DLD1 (cell line): Measurements from ENCODE around the gene IZUMO4.

Source experiments
- in situ Hi-C: cut with HindIII; loops from 2 replicates; pipeline ENCODE4 v1.10.0; 2017; ENCODE audit warnings: low sequenced_read_pairs

IZUMO4 gene

DNA sequence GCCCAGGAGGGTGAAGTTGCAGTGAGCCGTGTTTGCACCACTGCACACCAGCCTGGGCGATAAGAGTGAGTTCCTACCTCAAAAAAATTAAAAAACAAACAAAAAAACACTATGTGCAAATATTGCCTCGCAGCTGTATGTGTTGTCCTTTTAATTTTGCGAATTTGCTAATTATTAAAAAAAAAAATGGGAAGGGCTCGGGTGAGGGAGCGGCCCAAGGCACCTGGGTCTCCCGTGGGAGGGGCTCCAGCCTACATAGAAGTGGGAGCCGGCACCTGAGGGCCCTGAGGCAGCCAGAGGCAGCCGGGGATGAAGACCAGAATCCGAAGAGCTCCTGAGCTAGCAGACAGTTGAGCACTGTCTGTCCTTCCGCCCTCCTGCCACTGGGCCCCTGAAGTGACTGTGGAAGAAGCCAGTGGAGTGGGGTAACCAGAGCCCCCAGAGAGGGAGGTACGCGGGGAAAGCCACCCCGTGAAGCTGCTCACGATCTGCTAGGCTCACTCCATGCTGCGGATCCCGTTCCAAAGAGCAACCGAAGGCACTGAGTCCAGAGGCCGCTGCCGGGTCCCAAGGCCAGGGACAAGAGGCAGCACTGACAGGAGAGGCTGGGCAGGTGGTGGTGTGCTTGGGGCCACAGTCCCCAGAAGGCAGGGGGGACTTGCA lies 6.5 kb downstream of the IZUMO4 start:
- in situ Hi-C loops: no loop called here

DNA sequence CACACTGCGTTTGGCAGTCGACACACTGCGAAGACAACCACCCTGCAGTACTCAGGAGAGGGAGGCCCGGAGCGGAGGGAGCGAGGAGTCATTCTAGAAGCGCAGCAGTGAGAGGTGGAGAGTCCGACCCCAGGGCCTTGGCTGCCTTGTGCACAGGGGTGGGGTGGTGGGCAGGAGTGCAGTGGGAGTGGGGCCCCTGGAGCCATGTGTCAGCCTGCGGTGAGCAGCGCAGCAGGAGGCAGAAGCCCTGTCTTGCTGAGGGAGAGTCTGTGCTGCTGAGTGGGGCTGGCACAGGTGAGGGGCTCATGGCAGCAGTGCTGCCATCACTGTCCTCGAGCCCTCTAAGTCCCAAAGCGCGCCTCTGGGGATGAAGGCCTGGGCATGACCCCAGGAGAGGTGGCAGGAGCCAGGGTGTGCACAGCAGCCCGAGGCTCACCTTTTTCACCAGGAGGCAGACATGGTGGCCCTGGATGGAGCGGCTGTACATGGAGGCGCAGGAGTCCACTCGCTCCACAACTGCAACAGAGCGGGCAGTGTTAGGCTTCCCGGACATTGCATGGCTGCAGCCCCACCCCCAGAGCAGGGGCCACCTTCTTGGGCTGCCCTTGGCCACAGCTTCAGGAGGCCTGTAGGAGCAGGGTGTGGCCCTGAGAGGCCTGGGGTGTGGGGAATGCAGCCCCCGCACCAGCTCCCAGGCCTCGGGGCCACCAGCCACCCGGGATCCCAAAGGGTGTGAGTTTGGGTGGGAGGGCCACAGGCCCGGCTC lies 11.7 kb downstream of the IZUMO4 start:
- in situ Hi-C loops: no loop called here

DNA sequence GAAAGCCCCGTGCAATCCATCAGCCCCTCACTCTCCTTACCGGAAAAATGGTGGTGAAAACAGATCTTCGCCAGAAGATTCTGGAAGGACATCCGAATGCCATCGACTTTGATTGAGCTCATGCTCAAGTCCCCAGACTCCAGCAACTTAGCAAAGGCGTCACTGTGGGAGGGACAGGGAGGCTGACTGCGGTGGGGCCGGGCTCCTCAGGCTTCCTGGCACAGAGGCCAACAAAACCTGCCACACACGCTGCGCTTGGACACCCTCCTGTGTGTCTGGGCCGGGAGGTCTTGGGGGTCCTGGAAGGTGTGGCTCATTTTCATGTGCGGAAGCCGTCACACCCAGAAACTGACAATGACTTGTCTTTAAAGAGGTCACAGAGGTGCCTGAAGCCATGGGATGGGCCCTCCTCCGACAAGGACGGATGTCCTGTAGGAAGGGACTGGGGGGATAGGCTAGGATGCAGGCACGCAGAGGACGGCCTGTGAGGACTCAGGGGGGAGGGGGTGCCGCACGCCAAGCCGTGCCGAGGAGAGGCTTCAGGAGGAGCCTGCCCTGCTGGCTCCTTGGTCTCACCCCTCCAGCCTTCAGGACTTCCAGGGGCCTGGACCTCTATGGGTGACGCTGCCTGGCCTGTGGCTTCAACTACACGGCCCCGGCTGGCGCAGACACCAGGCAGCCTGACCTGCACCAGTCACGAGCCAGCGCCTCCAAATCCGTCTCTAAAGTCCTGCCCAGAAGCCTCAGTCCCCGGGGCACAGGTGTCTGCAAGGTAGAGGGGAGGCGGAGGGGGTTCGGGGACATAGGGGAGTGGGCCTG lies 12.5 kb downstream of the IZUMO4 start:
- in situ Hi-C loops: no loop called here

DNA sequence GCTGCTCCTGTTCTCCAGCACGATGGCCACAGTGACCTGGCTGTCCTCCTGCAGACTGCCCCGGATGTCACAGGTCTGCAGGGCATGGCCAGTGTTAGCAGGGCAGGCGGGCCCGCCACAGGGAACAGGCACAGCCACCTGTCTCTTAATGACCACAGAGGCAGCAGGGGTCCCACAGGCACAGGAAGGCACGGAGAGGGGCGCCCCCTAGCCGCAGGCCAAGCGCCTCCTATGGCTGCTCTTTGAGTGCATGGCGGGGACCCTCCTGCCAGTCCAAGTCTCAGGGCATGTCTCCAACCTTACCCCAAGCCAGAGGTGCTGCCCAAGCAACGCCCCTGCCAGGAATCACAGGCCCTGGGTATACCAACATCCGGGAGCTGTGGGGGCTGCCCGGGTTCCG lies 14.1 kb downstream of the IZUMO4 start:
- in situ Hi-C loops: no loop called here

DNA sequence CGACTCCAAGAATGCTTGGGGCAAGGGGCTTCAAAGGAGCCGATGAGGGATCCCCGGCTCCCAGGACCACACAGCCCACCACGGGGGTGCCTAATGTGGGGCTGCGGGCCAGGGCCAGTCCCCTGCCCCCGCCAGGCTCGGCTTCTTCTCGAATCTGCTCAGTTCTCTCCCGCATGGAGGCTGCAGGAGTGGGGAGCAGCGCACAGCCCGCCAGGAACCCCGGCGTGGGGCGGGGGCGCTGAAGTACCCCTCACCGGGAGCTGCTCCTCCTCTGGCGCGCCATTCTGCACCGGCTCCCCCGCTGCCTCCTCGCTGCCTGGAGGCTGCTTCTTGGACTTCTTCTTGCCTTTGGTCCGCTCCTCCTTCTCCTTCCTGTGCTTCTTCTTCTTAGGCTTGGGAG lies 14.7 kb downstream of the IZUMO4 start:
- in situ Hi-C loops: no loop called here

DNA sequence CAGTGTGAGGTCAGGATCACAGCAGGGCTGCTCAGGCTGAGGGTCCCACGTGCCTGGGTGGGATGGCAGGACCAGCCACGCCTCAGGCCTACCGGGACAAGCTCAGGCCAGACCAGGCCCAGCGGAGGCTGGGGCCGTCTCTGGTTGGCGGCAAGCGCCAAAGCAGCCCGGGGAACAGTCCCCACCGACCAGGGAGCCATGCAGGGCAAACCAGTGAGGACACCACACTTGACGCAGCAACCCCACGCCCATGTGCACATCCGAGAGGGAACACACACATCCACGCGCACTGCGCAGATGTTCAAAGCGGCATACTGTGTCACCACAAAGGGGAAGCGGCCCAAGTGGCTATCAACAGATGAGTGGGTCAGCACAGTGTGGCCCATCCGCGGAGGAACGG lies 15.2 kb downstream of the IZUMO4 start:
- in situ Hi-C loops: no loop called here

DNA sequence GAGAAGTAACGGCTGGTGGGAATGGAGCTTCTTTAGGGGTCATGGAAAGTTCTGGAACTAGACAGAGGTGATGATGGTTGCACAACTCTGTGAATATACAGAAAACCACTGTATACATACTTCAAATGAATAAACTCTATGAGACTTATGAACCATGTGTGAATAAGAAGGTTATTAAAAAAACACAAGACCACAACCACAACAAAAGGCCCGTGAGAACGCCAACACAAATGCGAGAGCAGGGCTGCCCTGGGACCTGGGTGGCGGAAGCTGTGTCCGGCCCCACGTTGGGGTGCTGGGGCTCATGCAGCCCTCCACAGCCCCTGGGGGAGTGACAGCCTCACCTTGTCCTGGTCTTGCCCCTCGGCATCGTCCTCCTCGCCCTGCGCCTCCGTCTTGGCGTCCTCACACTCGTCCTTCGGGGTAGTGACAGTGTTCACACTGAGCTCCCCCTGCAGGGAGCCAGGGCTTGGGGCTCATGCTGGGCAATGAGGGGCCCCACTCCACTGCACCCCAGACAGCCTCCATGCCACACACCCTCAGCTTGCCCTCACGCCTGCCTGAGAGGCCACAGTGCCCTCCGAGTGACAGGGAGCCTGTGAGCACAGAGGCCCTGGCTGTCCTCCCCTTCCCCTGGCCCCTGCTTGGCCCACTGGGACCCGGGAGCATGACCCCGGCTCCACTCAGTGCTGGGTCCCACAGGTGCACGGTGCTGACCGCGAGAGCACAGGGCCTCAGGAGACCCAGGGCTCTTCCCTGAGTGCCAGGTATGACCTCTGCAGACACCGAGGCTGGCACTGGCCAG lies 16.0 kb downstream of the IZUMO4 start:
- in situ Hi-C loops: no loop called here

DNA sequence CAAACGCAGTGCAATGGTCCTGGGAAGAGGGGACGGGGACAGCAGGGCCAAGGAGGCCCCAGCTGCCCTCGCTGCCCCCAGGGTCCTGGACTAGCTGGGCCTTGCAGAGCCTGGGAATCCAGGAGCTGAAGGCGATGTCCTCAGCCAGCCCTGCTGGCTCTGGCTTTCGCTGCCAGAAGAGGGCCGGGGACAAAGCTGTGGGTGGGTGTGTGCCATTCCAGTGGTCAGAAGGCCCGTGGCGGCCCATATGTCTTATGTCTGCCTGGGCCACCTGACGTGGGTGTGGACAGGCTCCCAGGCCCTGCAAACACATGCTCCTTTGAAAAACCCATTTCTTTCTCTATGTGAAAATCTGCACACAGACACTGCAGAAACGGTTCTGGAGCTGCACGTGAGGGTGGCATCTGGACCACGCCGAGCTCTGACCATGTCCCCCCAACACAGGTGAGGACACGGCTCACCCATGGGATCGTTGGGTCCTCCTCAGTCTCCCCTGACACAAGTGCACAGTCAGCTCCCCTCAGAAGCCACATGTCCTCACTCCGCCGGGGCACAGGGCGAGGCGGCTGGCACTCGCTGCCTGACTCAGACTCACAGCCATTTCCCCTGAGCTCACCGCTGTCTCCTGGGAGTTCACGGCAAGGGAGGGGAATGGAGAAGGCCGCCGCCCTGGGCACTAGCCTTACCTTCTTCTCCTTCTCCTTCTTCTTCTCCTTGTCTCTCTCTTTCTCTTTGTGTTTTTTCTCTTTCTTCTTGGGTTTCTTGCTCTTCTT lies 16.9 kb downstream of the IZUMO4 start:
- in situ Hi-C loops: no loop called here

DNA sequence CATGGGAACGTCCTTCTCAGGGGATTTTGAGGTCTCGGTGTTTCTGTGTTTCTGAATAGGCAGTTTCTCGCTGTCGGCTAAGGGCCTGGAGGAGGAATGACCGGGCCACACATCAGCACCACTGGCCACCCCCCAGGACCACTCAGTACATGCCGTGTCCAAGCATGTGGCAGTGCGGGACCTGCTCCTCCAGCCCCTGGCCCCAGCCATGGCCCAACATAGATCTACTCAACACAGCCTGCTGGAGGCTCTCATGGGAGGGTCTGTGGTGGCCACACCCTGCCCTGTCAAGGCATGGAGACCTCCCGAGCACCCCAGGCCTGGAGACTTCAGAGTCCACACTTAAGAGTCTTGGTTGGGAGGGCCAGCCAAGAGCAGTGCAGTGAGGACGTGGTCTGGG lies 17.5 kb downstream of the IZUMO4 start:
- in situ Hi-C loops: no loop called here

DNA sequence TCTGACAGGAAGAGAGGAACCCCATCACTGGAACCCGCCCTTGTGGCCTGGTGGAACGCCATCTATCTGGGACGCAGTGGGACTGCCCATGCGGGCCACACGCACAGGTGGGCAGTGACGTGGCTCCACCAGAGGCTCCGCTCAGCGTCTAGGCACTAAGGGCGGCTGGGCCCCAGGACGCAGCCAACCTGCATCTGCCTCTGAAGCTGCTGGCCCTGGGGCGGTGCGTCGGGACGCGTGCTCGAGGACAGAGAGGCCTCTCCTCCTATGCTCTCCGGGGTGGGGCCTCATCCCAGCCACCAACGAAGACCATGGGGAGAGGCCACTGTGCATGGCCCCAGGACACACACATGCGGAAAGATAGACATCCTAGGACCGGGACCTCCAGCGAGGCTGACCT lies 18.1 kb downstream of the IZUMO4 start:
- in situ Hi-C loops: no loop called here

DNA sequence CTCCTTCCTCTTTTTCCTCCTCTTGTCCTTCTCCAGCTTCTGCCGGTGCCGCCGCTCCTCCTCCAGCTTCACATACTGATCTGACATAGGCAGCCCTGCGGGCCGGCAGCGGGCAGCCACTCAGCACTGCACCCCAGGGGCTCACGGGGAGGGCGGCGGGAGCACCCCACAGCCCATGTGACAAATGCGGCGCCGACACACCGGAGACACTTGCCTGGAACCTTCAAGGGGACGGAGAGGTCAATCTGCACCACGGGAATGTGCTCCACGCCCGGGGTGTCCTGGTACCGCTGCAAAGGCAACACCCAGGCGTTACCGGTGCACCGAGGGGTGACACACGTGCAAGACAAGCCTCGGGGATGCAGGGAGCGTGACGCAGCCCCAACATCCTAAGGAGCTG lies 18.6 kb downstream of the IZUMO4 start:
- in situ Hi-C loops: no loop called here

DNA sequence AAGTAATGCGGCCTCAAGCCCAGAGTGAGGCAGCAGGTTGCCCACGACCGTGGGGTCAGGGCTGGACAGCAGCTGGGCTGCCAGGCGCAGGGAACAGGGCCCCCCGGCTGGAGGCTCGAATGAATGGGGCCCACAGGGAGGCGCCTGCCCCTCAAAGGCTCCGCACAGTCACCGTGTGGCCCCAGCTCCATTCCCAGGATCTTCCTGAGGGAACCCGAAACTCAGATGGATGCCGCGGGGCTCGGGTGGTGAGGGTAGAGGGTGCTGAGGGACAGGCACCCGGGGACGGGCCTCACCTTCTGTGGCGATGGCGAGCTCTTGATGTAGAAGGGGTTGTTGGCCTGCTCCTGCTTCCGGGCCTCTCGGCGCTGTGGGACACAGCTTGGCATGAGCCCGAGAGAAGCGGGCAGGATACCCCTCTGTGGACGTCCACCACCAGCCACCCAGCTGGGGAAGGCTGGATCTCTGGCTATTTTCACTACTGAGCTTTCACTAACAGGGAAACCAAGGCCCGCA lies 19.3 kb downstream of the IZUMO4 start:
- in situ Hi-C loops: no loop called here

DNA sequence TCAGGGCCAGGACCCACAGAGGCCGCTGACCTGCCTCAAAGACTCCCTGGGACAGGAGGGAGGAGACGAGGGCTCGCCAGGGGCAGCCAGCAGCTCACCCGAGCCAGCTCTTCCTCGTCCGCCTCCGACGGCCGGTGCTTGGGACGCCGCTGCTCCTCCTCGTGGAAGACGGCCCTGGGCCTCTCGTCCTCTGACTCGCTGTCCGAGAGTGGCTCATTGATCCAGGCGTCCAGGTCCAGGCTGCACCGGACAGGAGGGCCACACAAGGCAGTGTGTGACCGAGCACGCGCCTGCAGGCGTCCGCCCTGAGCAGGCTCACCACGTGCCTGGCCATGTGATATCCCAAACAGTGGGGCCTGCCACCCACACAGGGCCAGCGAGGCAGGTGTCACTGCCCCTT lies 19.8 kb downstream of the IZUMO4 start:
- in situ Hi-C loops: no loop called here

DNA sequence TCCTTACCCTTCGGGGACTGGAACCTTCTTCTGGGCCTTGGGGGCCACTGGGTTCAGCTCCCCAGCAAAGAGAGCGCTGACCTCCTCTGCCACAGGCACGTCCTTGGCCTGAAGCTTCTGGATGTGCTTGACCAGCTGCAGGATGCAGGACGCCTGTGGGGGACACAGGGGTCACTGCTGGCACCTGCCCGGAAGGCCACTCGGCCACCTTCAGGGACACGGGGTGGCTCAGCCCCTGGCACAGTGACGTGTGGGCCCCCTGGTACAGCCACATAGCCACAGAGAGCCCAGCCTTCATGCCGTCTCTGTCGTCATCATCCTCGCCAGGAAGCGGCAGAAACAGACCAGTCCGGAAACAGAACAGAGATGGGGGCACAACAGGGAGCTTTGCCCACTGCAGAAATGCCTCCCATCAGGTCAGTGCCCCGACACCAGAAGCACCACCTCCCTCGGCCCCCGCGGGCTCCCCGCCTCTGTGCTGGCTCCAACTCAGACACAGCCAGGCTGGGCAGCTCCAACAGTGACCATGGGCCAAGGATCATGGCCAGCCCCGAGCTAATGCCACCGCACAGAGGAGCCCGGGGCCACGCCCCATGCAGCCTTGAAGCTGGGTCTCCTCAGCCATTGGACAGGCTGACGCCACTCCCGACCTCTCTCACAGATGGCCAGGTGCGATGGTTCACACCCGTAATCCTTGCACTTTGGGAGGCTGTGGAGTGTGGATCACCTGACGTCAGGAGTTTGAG lies 20.7 kb downstream of the IZUMO4 start:
- in situ Hi-C loops: no loop called here

DNA sequence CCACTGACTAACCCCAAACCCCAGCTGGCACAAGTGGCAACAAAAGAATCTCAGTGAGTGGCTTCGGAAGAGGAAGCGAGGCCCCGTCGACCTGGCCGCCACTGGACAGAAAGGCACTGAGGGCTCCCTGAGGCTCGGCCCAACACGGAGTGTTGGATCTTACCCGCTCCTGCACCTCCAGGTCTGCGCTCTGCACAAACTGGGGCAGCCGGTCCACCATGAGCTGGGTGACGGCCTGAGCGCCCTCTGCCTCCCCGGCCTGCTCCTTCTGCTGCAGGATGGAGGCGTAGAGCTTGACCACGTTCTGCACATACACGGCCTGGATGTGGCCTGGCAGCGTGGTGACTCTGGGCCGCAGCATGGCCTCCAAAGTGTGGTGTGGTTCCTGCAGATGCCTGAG lies 21.7 kb downstream of the IZUMO4 start:
- in situ Hi-C loops: no loop called here

DNA sequence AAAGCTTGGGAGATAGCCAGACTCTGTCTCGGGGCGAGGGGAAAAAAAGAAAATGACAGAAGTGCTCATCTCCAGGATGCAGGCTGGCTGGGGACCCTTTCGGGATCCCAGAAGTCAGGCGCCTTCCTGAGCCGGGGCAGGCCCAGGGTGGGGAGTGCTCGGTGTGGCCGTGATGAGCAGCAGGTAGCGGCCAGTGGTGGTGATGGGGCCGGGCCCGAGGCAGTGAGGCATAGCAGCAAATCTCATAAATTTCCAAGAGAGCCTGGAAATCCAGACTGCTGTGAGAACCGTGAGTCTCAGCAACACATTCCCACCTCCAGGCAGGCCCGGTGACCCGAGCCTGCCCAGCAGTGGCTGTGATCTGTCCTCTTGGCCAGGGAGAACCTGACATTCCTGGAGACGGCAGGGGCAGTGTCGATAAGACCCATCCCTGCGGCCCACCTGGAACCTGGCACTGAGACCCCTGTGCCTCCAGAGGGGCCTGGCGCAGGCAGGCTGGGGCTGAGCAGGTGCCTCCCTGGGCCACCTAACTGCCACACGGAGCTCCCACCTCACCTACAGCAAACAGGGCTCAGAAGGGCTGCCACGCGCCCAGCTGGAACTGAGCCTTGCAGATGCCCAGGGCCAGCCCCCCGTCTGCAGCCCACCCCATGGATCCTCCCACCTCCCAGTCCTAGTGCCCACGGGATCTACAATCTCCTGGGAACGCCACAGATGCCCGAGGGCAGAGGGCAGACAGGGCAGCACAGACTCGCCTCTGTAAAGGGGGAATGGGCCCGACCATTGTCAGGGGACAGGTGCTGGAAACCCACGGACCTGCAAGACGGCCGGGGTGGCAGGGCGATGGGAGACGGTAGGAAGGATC lies 23.4 kb downstream of the IZUMO4 start:
- in situ Hi-C loops: no loop called here

DNA sequence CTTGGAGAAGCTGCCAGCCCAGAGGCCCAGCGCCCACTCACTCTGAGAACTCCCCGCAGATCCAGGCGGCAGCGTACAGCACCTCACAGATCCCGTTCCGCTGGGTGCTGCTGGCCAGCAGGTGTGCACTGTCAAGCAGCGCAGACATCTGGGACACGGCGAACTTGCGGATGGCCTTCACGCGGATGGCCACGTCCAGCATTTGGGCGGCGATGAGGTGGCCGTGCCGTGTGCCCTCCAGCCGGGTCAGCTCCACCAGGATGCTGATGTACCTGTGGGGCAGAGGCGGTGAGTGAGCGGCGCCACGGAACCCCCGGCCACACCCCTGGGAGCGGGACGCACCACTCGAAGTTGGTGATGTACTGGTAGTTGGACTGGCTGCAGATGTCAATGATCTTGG lies 24.1 kb downstream of the IZUMO4 start:
- in situ Hi-C loops: no loop called here

DNA sequence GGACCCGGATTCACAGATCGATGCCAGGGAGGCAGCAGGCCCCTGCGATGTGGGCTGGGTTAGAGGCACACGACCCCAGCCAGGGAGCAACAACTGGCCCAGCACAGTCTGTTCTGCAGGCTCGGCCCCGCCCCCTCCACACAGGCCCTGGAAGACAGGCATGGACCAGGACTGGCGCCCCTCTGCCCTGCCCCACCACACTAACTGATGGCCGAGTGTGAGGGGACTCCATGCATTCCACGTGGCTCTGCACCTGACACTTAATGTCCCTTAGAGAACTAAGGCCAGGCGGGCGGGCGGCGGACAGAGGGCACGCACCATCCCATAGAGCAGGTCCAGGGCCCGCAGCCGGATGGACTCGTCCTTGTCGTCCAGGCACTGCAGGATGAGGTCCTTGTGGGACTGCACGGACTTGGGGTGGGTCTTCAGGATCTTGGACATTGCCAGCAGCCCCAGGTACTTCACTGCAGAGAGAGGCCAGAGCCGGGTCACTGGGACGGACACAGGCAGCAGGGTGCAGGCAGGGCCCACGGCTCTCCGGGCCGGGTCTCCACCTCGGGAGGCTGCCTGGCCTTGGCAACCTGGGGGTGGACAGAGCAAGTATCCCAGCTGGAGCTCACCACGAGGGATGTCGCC lies 24.8 kb downstream of the IZUMO4 start:
- in situ Hi-C loops: no loop called here
